Ovary (tissue), 3 donors: Measurements from ENCODE around the gene CCNG2.

ENCODE experiments used
- CTCF ChIP-seq, 3 donors: fragments of 450-650 bp in 2 of 3; fragments of 200-600 bp in 1 of 3; IDR thresholded peaks; one replicate each; pipeline versions ENCODE4 v1.5.1 to v1.8.0; 2016 to 2022; ENCODE audit warnings: antibody characterized with exemption in 3 of 3, mild to moderate bottlenecking in 1 of 3
- EP300 ChIP-seq: sonication (generic); formaldehyde crosslinking; IDR thresholded peaks from one replicate; pipeline ENCODE4 v1.6.1; 2017; ENCODE audit warnings: antibody characterized with exemption
- donor health status: DM: no; HTN: no; CAD: no.

- TF ChIP-seq CTCF (IDR thresholded peaks at IDR 0.05) (no peak), EP300 (no peak)
Observed at GRCh38 chr4:77156533-77156911, 485 bp upstream of the CCNG2 start.
